SU-DHL-6 (cell line): ENCODE measurements around the gene LRRC4C.

Experiments used
- CTCF ChIP-seq: fragments of 200-600 bp; sonication (generic); IDR thresholded peaks from one replicate; pipeline ENCODE4 v1.5.1; 2017; ENCODE audit warnings: antibody characterized with exemption, mild to moderate bottlenecking, low read length, moderate library complexity; ENCODE audit not compliant: insufficient read depth, poor library complexity, severe bottlenecking
- EZH2phosphoT487 ChIP-seq: fragments of 200-600 bp; sonication (generic), shearing (Covaris generic); conservative IDR thresholded peaks from 2 replicates; pipeline ENCODE4 v1.6.1; 2018; ENCODE audit warnings: mild to moderate bottlenecking, antibody characterized with exemption, low read length, moderate library complexity, mixed read lengths

- TF ChIP-seq CTCF (no peak), EZH2phosphoT487 (no peak)
Measured at GRCh38 chr11:40679276-40679675, 780.2 kb downstream of the LRRC4C start.
